Retinal pigment epithelial cell (primary cell): Measurements from ENCODE around the gene BEGAIN.
A peak's percentile ranks its signal among the peaks of the same experiment; 100 is the strongest.

Experiments used
- DNase-seq: peaks from one replicate; pipeline ENCODE4 v3.0.0-alpha.2; 2010; ENCODE audit warnings: low read depth
- H3K4me3 ChIP-seq: 2 replicates; pipeline ENCODE4 v1.5.1; 2011; ENCODE audit warnings: mild to moderate bottlenecking, low read length, control low read depth, moderate library complexity
- CTCF ChIP-seq: conservative IDR thresholded peaks from 2 replicates; pipeline ENCODE4 v1.5.1; 2011; ENCODE audit warnings: low read depth, low read length, control low read depth, inconsistent platforms

BEGAIN gene

GRCh38 chr14:100530270-100531072 is 56.7 kb downstream of the BEGAIN start:
- no peak overlapping the region for H3K4me3 ChIP-seq
- TF ChIP-seq CTCF: no peak
- DNase-seq: no peak

DNA sequence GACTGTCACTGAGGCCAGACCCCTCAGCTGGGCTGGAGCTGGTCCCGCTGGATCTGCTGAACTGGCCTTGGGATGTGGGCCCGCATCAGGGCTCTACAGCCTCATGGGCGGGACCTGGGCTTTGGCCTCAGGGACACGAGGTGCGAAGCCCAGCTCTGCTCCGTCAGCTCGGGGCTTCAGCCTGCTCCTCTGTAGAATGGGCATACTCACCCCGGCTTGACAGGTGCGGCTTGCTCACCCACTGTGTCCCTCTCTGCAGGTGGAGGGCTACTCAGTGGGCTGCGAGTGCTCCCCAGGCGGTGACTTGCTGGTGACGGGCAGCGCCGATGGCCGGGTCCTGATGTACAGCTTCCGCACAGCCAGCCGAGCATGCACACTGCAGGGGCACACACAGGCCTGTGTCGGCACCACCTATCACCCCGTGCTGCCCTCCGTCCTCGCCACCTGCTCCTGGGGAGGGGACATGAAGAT is 57.6 kb downstream of the BEGAIN start:
- no peak for TF ChIP-seq CTCF
- H3K4me3 ChIP-seq: no peak overlapping the region
- no peak for DNase-seq

- DNase-seq: no peak
- no peak overlapping the region for H3K4me3 ChIP-seq
- no peak for TF ChIP-seq CTCF
These were observed 58.2 kb downstream of the BEGAIN start for GRCh38 chr14:100528962-100529560.

DNA sequence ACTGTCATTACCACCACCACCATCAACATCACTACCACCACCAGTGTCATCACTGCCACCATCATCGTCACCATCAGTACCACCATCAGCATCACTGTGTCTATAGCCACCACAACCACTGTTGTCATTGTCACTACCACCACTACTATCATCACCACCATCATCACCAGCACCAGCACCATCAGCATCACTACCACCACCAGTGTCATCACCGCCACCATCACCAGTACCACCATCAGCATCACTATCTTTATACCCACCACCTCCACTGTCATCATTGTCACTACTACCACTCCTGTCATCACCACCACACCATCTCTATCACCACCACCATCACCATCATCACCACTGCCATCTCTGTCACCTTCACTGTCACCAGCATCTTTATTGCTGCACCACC is 60.6 kb downstream of the BEGAIN start:
- DNase-seq: no peak

GRCh38 chr14:100526057-100526456 is 61.2 kb downstream of the BEGAIN start:
- no peak for DNase-seq

More for the DNA sequence above, 60.6 kb downstream of the BEGAIN start:
- H3K4me3 ChIP-seq: no peak overlapping the region
- no peak for TF ChIP-seq CTCF

DNA sequence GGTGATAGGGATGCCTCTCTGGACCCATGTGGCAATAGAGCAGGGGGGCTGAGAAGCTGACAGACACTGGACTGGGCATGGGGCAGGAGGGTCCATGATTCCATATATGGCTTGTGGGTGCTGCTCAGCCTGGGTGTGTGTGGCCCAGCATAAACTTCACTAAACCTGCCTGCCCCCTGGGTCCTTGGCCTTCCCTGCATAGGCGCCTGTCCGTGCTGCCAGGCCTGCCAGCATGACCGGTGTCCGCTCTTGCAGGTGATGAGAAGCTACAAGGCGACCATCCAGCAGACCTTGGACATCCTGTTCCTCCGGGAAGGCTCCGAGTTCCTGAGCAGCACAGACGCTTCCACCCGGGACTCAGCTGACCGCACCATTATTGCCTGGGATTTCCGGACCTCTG is 61.6 kb downstream of the BEGAIN start:
- no peak for TF ChIP-seq CTCF
- no peak for DNase-seq
- no peak overlapping the region for H3K4me3 ChIP-seq

More at GRCh38 chr14:100526057-100526456, 61.2 kb downstream of the BEGAIN start:
- H3K4me3 ChIP-seq: no peak overlapping the region
- no peak for TF ChIP-seq CTCF

DNA sequence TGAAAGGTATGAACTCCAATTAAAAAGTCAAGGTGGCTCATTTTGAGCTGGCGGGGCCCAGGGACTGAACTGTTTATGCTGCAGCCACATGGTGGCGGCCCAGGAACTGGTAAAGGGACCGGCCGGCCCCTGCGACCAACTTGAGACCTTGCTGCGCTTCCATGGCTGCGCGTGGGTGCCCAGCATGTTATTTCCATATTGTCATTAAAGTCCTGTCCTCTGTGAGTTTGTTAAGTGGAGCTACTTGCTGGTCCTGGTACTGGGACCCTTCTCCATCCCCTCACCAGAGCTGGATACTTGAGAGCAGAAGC is 62.3 kb downstream of the BEGAIN start:
- H3K4me3 ChIP-seq: no peak overlapping the region
- peak; percentile 33 for TF ChIP-seq CTCF
- no peak for DNase-seq
